GM21723 (cell line): ENCODE data around the gene PCDHGB4.
"Not testable (repeated sequence)": the region's sequence is repeated elsewhere in the genome, so short reads cannot be mapped to it uniquely, and the experiment has no call there.

Experiments
- ATAC-seq: cut with Tn5 transposase; IDR thresholded peaks from one replicate; pipeline ENCODE4 v1.9.1; 2021; ENCODE audit warnings: mild to moderate bottlenecking, moderate library complexity; ENCODE audit not compliant: unreplicated experiment

PCDHGB4 gene

GRCh38 chr5:141422742-141423291 lies 35.3 kb downstream of the PCDHGB4 start:
- no peak for ATAC-seq

- ATAC-seq = no peak
Measured at GRCh38 chr5:141427783-141428426, 40.4 kb downstream of the PCDHGB4 start.

- peak; percentile 89 for ATAC-seq
Measured at GRCh38 chr5:141430332-141431113, 43.0 kb downstream of the PCDHGB4 start, which contains the start of gene PCDHGA12. Gene PCDHGA12 (plus strand): TSS chr5:141430507. CDS start chr5:141430760, 253 bp downstream.

GRCh38 chr5:141431286-141431685 lies 43.8 kb downstream of the PCDHGB4 start:
- ATAC-seq = peak; percentile 36

- not testable (repeated sequence) for ATAC-seq
Measured at GRCh38 chr5:141432308-141432707, 44.8 kb downstream of the PCDHGB4 start.

- ATAC-seq = not testable (repeated sequence)
Measured at GRCh38 chr5:141432726-141433125, 45.2 kb downstream of the PCDHGB4 start.

GRCh38 chr5:141434006-141434405 lies 46.5 kb downstream of the PCDHGB4 start:
- no peak for ATAC-seq

- ATAC-seq = no peak
Measured at GRCh38 chr5:141437221-141437620, 49.7 kb downstream of the PCDHGB4 start.

- ATAC-seq = no peak
Measured at GRCh38 chr5:141439411-141440141, 52.1 kb downstream of the PCDHGB4 start.
